Measurements from ENCODE around the gene DAND5. TPM values are rescaled to one million over a fixed set of nuclear protein-coding genes. Genes with fewer than 3 reads are reported as not detected.

DAND5 gene
- total RNA-seq, 1 experiment from 2014 or later: 0.21 TPM

GRCh38 chr19:12987190-12987589 is 17.8 kb downstream of the DAND5 start:
- no TSS peak for BruUV-seq (replicated peaks)
- H3K27ac Mint-ChIP-seq (ENCODE audit: unreplicated experiment): no peak overlapping the region

DNA sequence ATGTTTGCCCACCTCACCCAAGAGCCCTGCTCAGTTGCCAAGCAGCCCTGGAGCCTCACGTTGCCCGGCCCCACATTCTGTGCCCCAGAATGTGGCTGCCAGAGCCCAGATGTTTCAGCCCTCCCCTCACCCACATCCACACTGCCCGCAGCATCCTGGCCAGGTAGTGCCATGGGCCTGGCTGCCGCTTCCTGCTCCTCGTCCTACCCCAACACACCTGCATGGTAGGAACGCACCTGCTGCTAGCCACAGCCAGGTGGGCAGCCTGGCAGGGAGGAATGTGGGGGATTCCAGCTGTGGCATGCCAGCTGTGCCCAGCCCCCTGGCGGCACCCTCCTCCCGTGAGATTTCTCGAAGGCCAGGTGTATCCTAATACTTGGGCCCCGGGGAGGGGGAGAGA is 18.4 kb downstream of the DAND5 start:
- Mint-ChIP-seq H3K4me3 (ENCODE audit: low read depth, unreplicated experiment) (no peak overlapping the region), H3K27ac (ENCODE audit: unreplicated experiment) (no peak overlapping the region), H3K27me3 (ENCODE audit: unreplicated experiment) (no peaks in the 10 kb centered on the region), H3K9me3 (ENCODE audit: low read depth, unreplicated experiment) (no peaks in the 10 kb centered on the region), H3K4me1 (ENCODE audit: low read depth, unreplicated experiment) (no peaks in the 10 kb centered on the region), H3K36me3 (ENCODE audit: insufficient read depth, unreplicated experiment) (peaks cover 11% of the 10 kb centered on the region)
- TF ChIP-seq, protein P1, sequence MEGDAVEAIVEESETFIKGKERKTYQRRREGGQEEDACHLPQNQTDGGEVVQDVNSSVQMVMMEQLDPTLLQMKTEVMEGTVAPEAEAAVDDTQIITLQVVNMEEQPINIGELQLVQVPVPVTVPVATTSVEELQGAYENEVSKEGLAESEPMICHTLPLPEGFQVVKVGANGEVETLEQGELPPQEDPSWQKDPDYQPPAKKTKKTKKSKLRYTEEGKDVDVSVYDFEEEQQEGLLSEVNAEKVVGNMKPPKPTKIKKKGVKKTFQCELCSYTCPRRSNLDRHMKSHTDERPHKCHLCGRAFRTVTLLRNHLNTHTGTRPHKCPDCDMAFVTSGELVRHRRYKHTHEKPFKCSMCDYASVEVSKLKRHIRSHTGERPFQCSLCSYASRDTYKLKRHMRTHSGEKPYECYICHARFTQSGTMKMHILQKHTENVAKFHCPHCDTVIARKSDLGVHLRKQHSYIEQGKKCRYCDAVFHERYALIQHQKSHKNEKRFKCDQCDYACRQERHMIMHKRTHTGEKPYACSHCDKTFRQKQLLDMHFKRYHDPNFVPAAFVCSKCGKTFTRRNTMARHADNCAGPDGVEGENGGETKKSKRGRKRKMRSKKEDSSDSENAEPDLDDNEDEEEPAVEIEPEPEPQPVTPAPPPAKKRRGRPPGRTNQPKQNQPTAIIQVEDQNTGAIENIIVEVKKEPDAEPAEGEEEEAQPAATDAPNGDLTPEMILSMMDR (IDR thresholded peaks at IDR 0.05; ENCODE audit: unreplicated experiment): no peak
- BruUV-seq (replicated peaks): no TSS peak
- CTCF ChIA-PET: no interaction called here
- intact Hi-C loops (cut with micrococcal nuclease; ENCODE audit: unreplicated experiment): loop anchor here (5.0 kb wide), 1 partner anchor 40 kb away; no protein-coding TSS in a partner anchor
- no peak for DNase-seq

More at GRCh38 chr19:12987190-12987589, 17.8 kb downstream of the DAND5 start:
- no peaks in the 10 kb centered on the region for H3K4me1 Mint-ChIP-seq (ENCODE audit: low read depth, unreplicated experiment)
- H3K27me3 Mint-ChIP-seq (ENCODE audit: unreplicated experiment): no peaks in the 10 kb centered on the region
- H3K9me3 Mint-ChIP-seq (ENCODE audit: low read depth, unreplicated experiment): no peaks in the 10 kb centered on the region
- TF ChIP-seq, protein P1 (IDR thresholded peaks at IDR 0.05; ENCODE audit: unreplicated experiment): no peak
- DNase-seq: no peak
- CTCF ChIA-PET: no interaction called here
- peaks cover 11% of the 10 kb centered on the region for H3K36me3 Mint-ChIP-seq (ENCODE audit: insufficient read depth, unreplicated experiment)
- intact Hi-C loops (cut with micrococcal nuclease; ENCODE audit: unreplicated experiment): loop anchor here (5.0 kb wide), 1 partner anchor 40 kb away; no protein-coding TSS in a partner anchor
- no peak overlapping the region for H3K4me3 Mint-ChIP-seq (ENCODE audit: low read depth, unreplicated experiment)

- Mint-ChIP-seq H3K4me3 (ENCODE audit: low read depth, unreplicated experiment) (no peak overlapping the region), H3K27me3 (ENCODE audit: unreplicated experiment) (peaks cover 14% of the 10 kb centered on the region), H3K4me1 (ENCODE audit: low read depth, unreplicated experiment) (peaks cover 8% of the 10 kb centered on the region), H3K9me3 (ENCODE audit: low read depth, unreplicated experiment) (no peaks in the 10 kb centered on the region), H3K36me3 (ENCODE audit: insufficient read depth, unreplicated experiment) (peaks cover 9% of the 10 kb centered on the region), H3K27ac (ENCODE audit: unreplicated experiment) (no peak overlapping the region)
- intact Hi-C loops (cut with micrococcal nuclease; ENCODE audit: unreplicated experiment): no loop called here
- TF ChIP-seq, protein P1 (IDR thresholded peaks at IDR 0.05; ENCODE audit: unreplicated experiment): no peak
- BruUV-seq (replicated peaks): no TSS peak
- DNase-seq: no peak
- CTCF ChIA-PET: no interaction called here
Observed at GRCh38 chr19:12990431-12990830, 21.1 kb downstream of the DAND5 start.

GRCh38 chr19:12990853-12991252 is 21.5 kb downstream of the DAND5 start:
- DNase-seq: no peak
- peaks cover 14% of the 10 kb centered on the region for H3K27me3 Mint-ChIP-seq (ENCODE audit: unreplicated experiment)
- CTCF ChIA-PET: no interaction called here
- peaks cover 11% of the 10 kb centered on the region for H3K36me3 Mint-ChIP-seq (ENCODE audit: insufficient read depth, unreplicated experiment)
- no peak overlapping the region for H3K4me3 Mint-ChIP-seq (ENCODE audit: low read depth, unreplicated experiment)
- H3K4me1 Mint-ChIP-seq (ENCODE audit: low read depth, unreplicated experiment): peaks cover 8% of the 10 kb centered on the region
- TF ChIP-seq, protein P1 (IDR thresholded peaks at IDR 0.05; ENCODE audit: unreplicated experiment): no peak
- H3K27ac Mint-ChIP-seq (ENCODE audit: unreplicated experiment): no peak overlapping the region
- H3K9me3 Mint-ChIP-seq (ENCODE audit: low read depth, unreplicated experiment): no peaks in the 10 kb centered on the region
- intact Hi-C loops (cut with micrococcal nuclease; ENCODE audit: unreplicated experiment): no loop called here
- no TSS peak for BruUV-seq (replicated peaks)

Data from Calu3 (cell line).